ENCODE measurements around the gene MKI67.
"Not testable (repeated sequence)": the region's sequence is repeated elsewhere in the genome, so short reads cannot be mapped to it uniquely, and the experiment has no call there.

MKI67 gene

DNA sequence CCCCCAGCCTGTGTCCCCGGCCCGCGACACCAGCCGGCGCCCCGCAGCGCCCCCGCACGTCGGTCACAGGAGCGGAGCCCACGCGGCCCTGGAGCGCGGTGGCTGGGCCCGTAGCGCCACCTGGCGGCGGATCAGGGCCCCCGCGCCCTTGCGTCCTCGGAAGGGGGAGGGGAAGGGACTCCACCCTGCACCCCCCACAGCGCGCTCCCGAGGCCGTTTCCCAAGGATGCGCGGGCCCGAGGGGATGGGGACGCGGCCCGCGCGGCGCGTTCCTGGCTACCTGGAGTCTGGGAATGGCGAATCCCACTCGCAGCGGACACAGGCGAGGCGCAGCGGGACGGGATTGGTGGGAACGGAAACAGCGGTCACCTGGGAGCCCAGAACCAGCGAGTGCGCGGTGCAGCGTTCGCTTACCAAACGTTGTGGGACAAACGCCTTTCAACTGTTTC lies 23.8 kb upstream of the MKI67 start:
- H3K27me3 ChIP-seq (ENCODE audit: control insufficient read depth in 1 of 2, insufficient read depth in 2 of 2, low read length in 2 of 2), result peaks cover 2 to 4% of the 10 kb centered on the region in 2 donors
- no peaks in the 10 kb centered on the region for H3K9me3 ChIP-seq (ENCODE audit: control insufficient read depth in 1 of 2, low read length in 2 of 2)
- peak overlapping the region; percentile 77 to 81 for H3K4me3 ChIP-seq (ENCODE audit: low read depth in 1 of 2, low read length in 2 of 2)
- peaks cover 0 to 5% of the 10 kb centered on the region in 2 donors for H3K4me1 ChIP-seq (ENCODE audit: control insufficient read depth in 1 of 2, insufficient read depth in 2 of 2, low read length in 2 of 2)
- no peak overlapping the region for H3K27ac ChIP-seq (ENCODE audit: low read depth, low read length)
- H3K9ac ChIP-seq (ENCODE audit: low read depth in 1 of 2, low read length in 2 of 2), result peak overlapping the region in 1 of 2 donors; percentile 26
- no peaks in the 10 kb centered on the region for H3K36me3 ChIP-seq (ENCODE audit: control insufficient read depth in 1 of 2, insufficient read depth in 2 of 2, low read length in 2 of 2)

DNA sequence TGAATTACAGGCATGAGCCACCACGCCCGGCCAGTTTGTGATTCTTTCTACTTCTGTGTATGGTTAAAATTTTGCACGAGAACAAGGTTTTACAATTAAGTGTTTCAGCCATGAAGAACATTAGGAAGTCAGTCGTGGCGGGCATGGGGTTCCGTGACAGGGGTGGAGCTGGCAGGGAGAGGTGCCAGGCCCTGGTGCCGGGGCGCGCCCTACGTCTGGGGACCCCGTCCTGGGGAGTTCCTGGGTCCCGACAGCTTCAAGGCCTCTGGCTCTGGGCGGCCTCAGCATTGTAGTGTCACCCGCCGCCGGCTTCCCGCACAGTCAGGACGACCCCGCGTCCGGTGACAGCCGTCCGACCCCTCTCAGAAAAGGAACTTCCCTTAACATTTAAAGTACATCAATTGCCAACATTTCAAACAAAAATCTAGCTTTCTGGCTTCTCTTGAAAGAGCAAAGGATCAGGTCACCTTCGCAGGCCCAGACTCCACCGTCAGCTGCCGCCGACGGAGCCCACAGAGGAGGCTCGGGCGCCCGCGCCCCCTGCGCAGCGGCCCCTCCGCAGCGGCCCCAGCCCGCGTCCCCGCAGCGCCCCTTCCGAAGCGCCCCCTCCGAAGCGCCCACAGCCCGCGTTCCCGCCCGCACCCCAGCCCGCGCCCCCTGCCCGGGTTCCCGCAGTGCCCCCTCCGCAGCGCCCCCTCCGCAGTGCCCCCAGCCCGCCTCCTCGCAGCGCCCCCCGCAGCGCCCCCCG lies 23.2 kb upstream of the MKI67 start:
- H3K27me3 ChIP-seq (ENCODE audit: control insufficient read depth in 1 of 2, insufficient read depth in 2 of 2, low read length in 2 of 2), result peaks cover 2 to 4% of the 10 kb centered on the region in 2 donors
- H3K36me3 ChIP-seq (ENCODE audit: control insufficient read depth in 1 of 2, insufficient read depth in 2 of 2, low read length in 2 of 2), result no peaks in the 10 kb centered on the region
- no peak overlapping the region for H3K4me3 ChIP-seq (ENCODE audit: low read depth in 1 of 2, low read length in 2 of 2)
- no peak overlapping the region for H3K9ac ChIP-seq (ENCODE audit: low read depth in 1 of 2, low read length in 2 of 2)
- H3K4me1 ChIP-seq (ENCODE audit: control insufficient read depth in 1 of 2, insufficient read depth in 2 of 2, low read length in 2 of 2), result peaks cover 0 to 5% of the 10 kb centered on the region in 2 donors
- H3K27ac ChIP-seq (ENCODE audit: low read depth, low read length), result no peak overlapping the region
- H3K9me3 ChIP-seq (ENCODE audit: control insufficient read depth in 1 of 2, low read length in 2 of 2), result no peaks in the 10 kb centered on the region

DNA sequence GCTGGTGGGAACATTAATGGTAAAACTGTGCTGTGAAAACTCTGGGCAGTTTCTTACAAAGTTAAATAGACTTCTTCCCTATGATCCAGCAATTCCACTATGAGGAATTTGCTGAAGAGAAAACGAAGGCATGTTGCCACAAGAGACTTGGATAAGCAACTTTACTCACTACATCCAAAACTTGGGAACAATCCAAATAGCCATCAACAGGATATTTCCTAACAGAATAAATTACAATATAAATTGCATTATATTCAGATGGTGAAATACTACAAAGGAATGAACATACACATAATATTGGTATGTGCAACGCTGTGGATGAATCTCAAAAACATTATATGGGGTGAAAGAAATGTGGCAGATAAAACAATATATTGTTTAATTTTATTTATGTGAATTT lies 21.4 kb upstream of the MKI67 start:
- Histone ChIP-seq H3K4me3 (ENCODE audit: low read depth in 1 of 2, low read length in 2 of 2) (no peak overlapping the region), H3K27me3 (ENCODE audit: control insufficient read depth in 1 of 2, insufficient read depth in 2 of 2, low read length in 2 of 2) (peaks cover 0 to 4% of the 10 kb centered on the region in 2 donors), H3K9ac (ENCODE audit: low read depth in 1 of 2, low read length in 2 of 2) (no peak overlapping the region), H3K36me3 (ENCODE audit: control insufficient read depth in 1 of 2, insufficient read depth in 2 of 2, low read length in 2 of 2) (no peaks in the 10 kb centered on the region), H3K4me1 (ENCODE audit: control insufficient read depth in 1 of 2, insufficient read depth in 2 of 2, low read length in 2 of 2) (peaks cover 0 to 5% of the 10 kb centered on the region in 2 donors), H3K27ac (ENCODE audit: low read depth, low read length) (no peak overlapping the region), H3K9me3 (ENCODE audit: control insufficient read depth in 1 of 2, low read length in 2 of 2) (no peaks in the 10 kb centered on the region)

GRCh38 chr10:128147064-128147463 lies 20.8 kb upstream of the MKI67 start:
- no peak overlapping the region for H3K4me3 ChIP-seq (ENCODE audit: low read depth in 1 of 2, low read length in 2 of 2)

GRCh38 chr10:128144547-128144946 lies 18.3 kb upstream of the MKI67 start:
- Histone ChIP-seq H3K9me3 (ENCODE audit: control insufficient read depth in 1 of 2, low read length in 2 of 2) (no peaks in the 10 kb centered on the region), H3K4me1 (ENCODE audit: control insufficient read depth in 1 of 2, insufficient read depth in 2 of 2, low read length in 2 of 2) (no peaks in the 10 kb centered on the region), H3K36me3 (ENCODE audit: control insufficient read depth in 1 of 2, insufficient read depth in 2 of 2, low read length in 2 of 2) (no peaks in the 10 kb centered on the region), H3K9ac (ENCODE audit: low read depth in 1 of 2, low read length in 2 of 2) (no peak overlapping the region), H3K27ac (ENCODE audit: low read depth, low read length) (no peak overlapping the region), H3K27me3 (ENCODE audit: control insufficient read depth in 1 of 2, insufficient read depth in 2 of 2, low read length in 2 of 2) (peaks cover 0 to 4% of the 10 kb centered on the region in 2 donors), H3K4me3 (ENCODE audit: low read depth in 1 of 2, low read length in 2 of 2) (no peak overlapping the region)

More at GRCh38 chr10:128147064-128147463, 20.8 kb upstream of the MKI67 start:
- Histone ChIP-seq H3K36me3 (ENCODE audit: control insufficient read depth in 1 of 2, insufficient read depth in 2 of 2, low read length in 2 of 2) (no peaks in the 10 kb centered on the region), H3K4me1 (ENCODE audit: control insufficient read depth in 1 of 2, insufficient read depth in 2 of 2, low read length in 2 of 2) (peaks cover 0 to 5% of the 10 kb centered on the region in 2 donors), H3K9me3 (ENCODE audit: control insufficient read depth in 1 of 2, low read length in 2 of 2) (no peaks in the 10 kb centered on the region), H3K27me3 (ENCODE audit: control insufficient read depth in 1 of 2, insufficient read depth in 2 of 2, low read length in 2 of 2) (peaks cover 0 to 4% of the 10 kb centered on the region in 2 donors), H3K27ac (ENCODE audit: low read depth, low read length) (no peak overlapping the region), H3K9ac (ENCODE audit: low read depth in 1 of 2, low read length in 2 of 2) (no peak overlapping the region)

DNA sequence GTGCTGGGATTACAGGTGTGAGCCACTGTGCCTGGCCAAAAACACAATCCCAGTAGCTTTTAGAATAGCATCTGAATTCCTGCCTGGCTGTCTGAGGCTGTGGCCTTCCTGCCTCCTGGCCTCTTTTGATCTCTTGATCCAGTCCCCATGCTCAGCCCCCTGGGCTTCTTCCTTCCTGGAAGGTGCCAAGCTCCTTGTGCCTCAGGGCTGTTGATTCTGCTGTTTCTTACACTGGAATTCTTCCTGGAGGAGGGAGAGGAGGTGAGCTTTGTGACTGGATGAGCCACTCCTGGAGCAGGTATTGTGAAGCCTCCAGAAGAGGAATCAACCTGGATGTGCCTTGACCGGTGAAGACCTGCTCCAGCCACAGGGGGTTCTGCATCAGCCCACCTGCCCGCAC lies 17.3 kb upstream of the MKI67 start:
- no peak overlapping the region for H3K9ac ChIP-seq (ENCODE audit: low read depth in 1 of 2, low read length in 2 of 2)
- H3K4me3 ChIP-seq (ENCODE audit: low read depth in 1 of 2, low read length in 2 of 2), result no peak overlapping the region
- H3K9me3 ChIP-seq (ENCODE audit: control insufficient read depth in 1 of 2, low read length in 2 of 2), result no peaks in the 10 kb centered on the region
- no peak overlapping the region for H3K27ac ChIP-seq (ENCODE audit: low read depth, low read length)
- H3K27me3 ChIP-seq (ENCODE audit: control insufficient read depth in 1 of 2, insufficient read depth in 2 of 2, low read length in 2 of 2), result peaks cover 0 to 4% of the 10 kb centered on the region in 2 donors
- no peaks in the 10 kb centered on the region for H3K36me3 ChIP-seq (ENCODE audit: control insufficient read depth in 1 of 2, insufficient read depth in 2 of 2, low read length in 2 of 2)
- H3K4me1 ChIP-seq (ENCODE audit: control insufficient read depth in 1 of 2, insufficient read depth in 2 of 2, low read length in 2 of 2), result no peaks in the 10 kb centered on the region

GRCh38 chr10:128140425-128140824 lies 14.2 kb upstream of the MKI67 start:
- Histone ChIP-seq H3K9me3 (ENCODE audit: control insufficient read depth in 1 of 2, low read length in 2 of 2) (no peaks in the 10 kb centered on the region), H3K27me3 (ENCODE audit: control insufficient read depth in 1 of 2, insufficient read depth in 2 of 2, low read length in 2 of 2) (no peaks in the 10 kb centered on the region), H3K4me1 (ENCODE audit: control insufficient read depth in 1 of 2, insufficient read depth in 2 of 2, low read length in 2 of 2) (no peaks in the 10 kb centered on the region), H3K4me3 (ENCODE audit: low read depth in 1 of 2, low read length in 2 of 2) (no peak overlapping the region), H3K36me3 (ENCODE audit: control insufficient read depth in 1 of 2, insufficient read depth in 2 of 2, low read length in 2 of 2) (no peaks in the 10 kb centered on the region), H3K9ac (ENCODE audit: low read depth in 1 of 2, low read length in 2 of 2) (no peak overlapping the region), H3K27ac (ENCODE audit: low read depth, low read length) (no peak overlapping the region)

DNA sequence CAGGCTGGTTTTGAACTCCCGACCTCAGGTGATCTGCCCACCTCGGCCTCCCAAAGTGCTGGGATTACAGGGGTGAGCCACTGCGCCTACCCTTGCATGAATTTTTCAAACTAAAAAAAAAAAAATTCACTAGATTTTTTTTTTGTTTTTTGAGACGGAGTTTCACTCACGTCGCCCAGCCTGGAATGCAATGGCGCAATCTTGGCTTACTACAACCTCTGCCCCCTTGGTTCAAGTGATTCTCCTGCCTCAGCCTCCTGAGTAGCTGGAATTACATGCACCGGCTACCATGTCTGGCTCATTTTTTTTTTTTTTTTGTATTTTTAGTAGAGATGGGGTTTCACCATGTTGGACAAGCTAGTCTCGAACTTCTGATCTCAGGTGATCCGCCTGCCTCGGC lies 12.2 kb upstream of the MKI67 start:
- H3K4me1 ChIP-seq (ENCODE audit: control insufficient read depth in 1 of 2, insufficient read depth in 2 of 2, low read length in 2 of 2); H3K9me3 ChIP-seq (ENCODE audit: control insufficient read depth in 1 of 2, low read length in 2 of 2); H3K27me3 ChIP-seq (ENCODE audit: control insufficient read depth in 1 of 2, insufficient read depth in 2 of 2, low read length in 2 of 2); H3K4me3 ChIP-seq (ENCODE audit: low read depth in 1 of 2, low read length in 2 of 2); H3K27ac ChIP-seq (ENCODE audit: low read depth, low read length); H3K36me3 ChIP-seq (ENCODE audit: control insufficient read depth in 1 of 2, insufficient read depth in 2 of 2, low read length in 2 of 2); H3K9ac ChIP-seq (ENCODE audit: low read depth in 1 of 2, low read length in 2 of 2): not testable (repeated sequence)

GRCh38 chr10:128137877-128138276 lies 11.7 kb upstream of the MKI67 start:
- H3K36me3 ChIP-seq (ENCODE audit: control insufficient read depth in 1 of 2, insufficient read depth in 2 of 2, low read length in 2 of 2), result no peaks in the 10 kb centered on the region
- no peak overlapping the region for H3K9ac ChIP-seq (ENCODE audit: low read depth in 1 of 2, low read length in 2 of 2)
- H3K4me3 ChIP-seq (ENCODE audit: low read depth in 1 of 2, low read length in 2 of 2), result no peak overlapping the region
- H3K27me3 ChIP-seq (ENCODE audit: control insufficient read depth in 1 of 2, insufficient read depth in 2 of 2, low read length in 2 of 2), result no peaks in the 10 kb centered on the region
- H3K27ac ChIP-seq (ENCODE audit: low read depth, low read length), result no peak overlapping the region
- no peaks in the 10 kb centered on the region for H3K4me1 ChIP-seq (ENCODE audit: control insufficient read depth in 1 of 2, insufficient read depth in 2 of 2, low read length in 2 of 2)
- H3K9me3 ChIP-seq (ENCODE audit: control insufficient read depth in 1 of 2, low read length in 2 of 2), result no peaks in the 10 kb centered on the region

DNA sequence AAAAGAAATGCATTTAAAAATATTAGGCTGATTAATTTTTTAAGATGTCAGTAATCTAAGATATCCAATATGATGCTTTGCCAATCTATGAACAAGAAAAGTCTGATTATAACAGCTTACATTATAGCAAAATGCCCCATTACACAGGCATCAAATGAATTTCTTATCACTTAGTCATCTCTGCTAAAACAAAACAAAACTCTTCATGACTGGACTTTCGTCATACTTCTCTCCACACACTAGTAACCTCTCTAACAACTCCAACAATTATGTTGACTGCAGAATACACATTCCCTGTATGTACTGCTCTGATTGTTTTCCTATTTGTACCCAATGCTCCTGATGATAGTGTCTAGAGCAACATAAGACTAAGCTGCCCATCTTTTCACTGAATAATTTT lies 3.8 kb upstream of the MKI67 start:
- H3K9ac ChIP-seq (ENCODE audit: low read depth in 1 of 2, low read length in 2 of 2), result no peak overlapping the region
- no peak overlapping the region for H3K27ac ChIP-seq (ENCODE audit: low read depth, low read length)
- H3K4me3 ChIP-seq (ENCODE audit: low read depth in 1 of 2, low read length in 2 of 2), result no peak overlapping the region
- H3K27me3 ChIP-seq (ENCODE audit: control insufficient read depth in 1 of 2, insufficient read depth in 2 of 2, low read length in 2 of 2), result peaks cover 0 to 1% of the 10 kb centered on the region in 2 donors
- H3K4me1 ChIP-seq (ENCODE audit: control insufficient read depth in 1 of 2, insufficient read depth in 2 of 2, low read length in 2 of 2), result peaks cover 8 to 12% of the 10 kb centered on the region in 2 donors
- H3K36me3 ChIP-seq (ENCODE audit: control insufficient read depth in 1 of 2, insufficient read depth in 2 of 2, low read length in 2 of 2), result no peaks in the 10 kb centered on the region
- no peaks in the 10 kb centered on the region for H3K9me3 ChIP-seq (ENCODE audit: control insufficient read depth in 1 of 2, low read length in 2 of 2)
